ENCODE data around the gene PCYOX1L. TPM values are rescaled to one million over a fixed set of nuclear protein-coding genes. Genes with fewer than 3 reads are reported as not detected.

Gene PCYOX1L
- total RNA-seq, 1 experiment from 2014 or later = 1.8 TPM

- no TSS peak for BruUV-seq (replicated peaks)
- DNase-seq (ENCODE audit: low spot score) = no peak
Measured at GRCh38 chr5:149412783-149413476, 55.1 kb downstream of the PCYOX1L start.

GRCh38 chr5:149413477-149414210 is 55.8 kb downstream of the PCYOX1L start:
- H3K9me3 ChIP-seq (ENCODE audit: low read depth, low read length, poor library complexity, severe bottlenecking) = no peaks in the 10 kb centered on the region
- no TSS peak for BruUV-seq (replicated peaks)
- H3K27me3 ChIP-seq (replicated peaks; ENCODE audit: insufficient read depth, low read depth, low read length, poor library complexity) = no peaks in the 10 kb centered on the region
- no peak for DNase-seq (ENCODE audit: low spot score)
- H3K36me3 ChIP-seq (ENCODE audit: insufficient read depth, low read length, poor library complexity, severe bottlenecking) = no peaks in the 10 kb centered on the region
- no peak overlapping the region for H3K27ac ChIP-seq (ENCODE audit: low read depth, low read length, poor library complexity, severe bottlenecking)
- no peaks in the 10 kb centered on the region for H3K4me1 ChIP-seq (ENCODE audit: insufficient read depth, low read length, poor library complexity, severe bottlenecking)
- no peak overlapping the region for H3K4me3 ChIP-seq (ENCODE audit: low read depth, low read length, poor library complexity, severe bottlenecking)
- ChIA-PET POLR2A (ENCODE audit: low non-redundant PET) (no interaction called here), CTCF (interaction anchor here (0.6 kb wide), 1 partner anchor 148 kb away, joined by 3 read pairs; no protein-coding TSS in a partner anchor)
- intact Hi-C loops (cut with micrococcal nuclease; ENCODE audit: unreplicated experiment) = no loop called here
- TF ChIP-seq CTCF (conservative IDR thresholded peaks at IDR 0.05; ENCODE audit: low read depth, low read length) (no peak), EZH2 (IDR thresholded peaks at IDR 0.05; ENCODE audit: borderline replicate concordance, low read depth, low read length, poor library complexity, severe bottlenecking) (no peak)

More at GRCh38 chr5:149412783-149413476, 55.1 kb downstream of the PCYOX1L start:
- no peak overlapping the region for H3K27ac ChIP-seq (ENCODE audit: low read depth, low read length, poor library complexity, severe bottlenecking)
- no peak overlapping the region for H3K4me3 ChIP-seq (ENCODE audit: low read depth, low read length, poor library complexity, severe bottlenecking)
- TF ChIP-seq CTCF (conservative IDR thresholded peaks at IDR 0.05; ENCODE audit: low read depth, low read length) (no peak), EZH2 (IDR thresholded peaks at IDR 0.05; ENCODE audit: borderline replicate concordance, low read depth, low read length, poor library complexity, severe bottlenecking) (no peak)
- intact Hi-C loops (cut with micrococcal nuclease; ENCODE audit: unreplicated experiment) = no loop called here
- ChIA-PET CTCF (interaction anchor here (0.6 kb wide), 1 partner anchor 148 kb away, joined by 3 read pairs; no protein-coding TSS in a partner anchor), POLR2A (ENCODE audit: low non-redundant PET) (no interaction called here)
- H3K4me1 ChIP-seq (ENCODE audit: insufficient read depth, low read length, poor library complexity, severe bottlenecking) = no peaks in the 10 kb centered on the region
- no peaks in the 10 kb centered on the region for H3K27me3 ChIP-seq (replicated peaks; ENCODE audit: insufficient read depth, low read depth, low read length, poor library complexity)
- H3K36me3 ChIP-seq (ENCODE audit: insufficient read depth, low read length, poor library complexity, severe bottlenecking) = no peaks in the 10 kb centered on the region
- H3K9me3 ChIP-seq (ENCODE audit: low read depth, low read length, poor library complexity, severe bottlenecking) = no peaks in the 10 kb centered on the region

- no peaks in the 10 kb centered on the region for H3K36me3 ChIP-seq (ENCODE audit: insufficient read depth, low read length, poor library complexity, severe bottlenecking)
- H3K9me3 ChIP-seq (ENCODE audit: low read depth, low read length, poor library complexity, severe bottlenecking) = no peaks in the 10 kb centered on the region
- intact Hi-C loops (cut with micrococcal nuclease; ENCODE audit: unreplicated experiment) = no loop called here
- POLR2A ChIA-PET (ENCODE audit: low non-redundant PET) = interaction anchor here (0.5 kb wide), 1 partner anchor 102 kb away, joined by 3 read pairs; no protein-coding TSS in a partner anchor
- CTCF ChIA-PET = no interaction called here
- H3K4me3 ChIP-seq (ENCODE audit: low read depth, low read length, poor library complexity, severe bottlenecking) = no peak overlapping the region
- no peaks in the 10 kb centered on the region for H3K27me3 ChIP-seq (replicated peaks; ENCODE audit: insufficient read depth, low read depth, low read length, poor library complexity)
- TF ChIP-seq EZH2 (IDR thresholded peaks at IDR 0.05; ENCODE audit: borderline replicate concordance, low read depth, low read length, poor library complexity, severe bottlenecking) (no peak), CTCF (conservative IDR thresholded peaks at IDR 0.05; ENCODE audit: low read depth, low read length) (no peak)
- DNase-seq (ENCODE audit: low spot score) = no peak
- no peak overlapping the region for H3K27ac ChIP-seq (ENCODE audit: low read depth, low read length, poor library complexity, severe bottlenecking)
- BruUV-seq (replicated peaks) = no TSS peak
- H3K4me1 ChIP-seq (ENCODE audit: insufficient read depth, low read length, poor library complexity, severe bottlenecking) = no peaks in the 10 kb centered on the region
Measured at GRCh38 chr5:149414405-149415065, 56.7 kb downstream of the PCYOX1L start.

Data from A673 (cell line).